Progenitor cell of endocrine pancreas (in vitro differentiated cells): Measurements from ENCODE around the gene SLC6A14. TPM values are rescaled to one million over a fixed set of nuclear protein-coding genes. Genes with fewer than 3 reads are reported as not detected.

Source experiments
- DNase-seq: peaks from one replicate; pipeline ENCODE4 v3.0.0; 2021; ENCODE audit warnings: low spot score; ENCODE audit not compliant: unreplicated experiment
- H3K27ac Mint-ChIP-seq: 2 replicates; pipeline ENCODE4 v1.8.0; 2021; ENCODE audit warnings: mild to moderate bottlenecking, moderate library complexity, mixed read lengths
- H3K27me3 Mint-ChIP-seq: 2 replicates; pipeline ENCODE4 v1.8.0; 2021; ENCODE audit warnings: mixed read lengths
- H3K36me3 Mint-ChIP-seq: 2 replicates; pipeline ENCODE4 v1.8.0; 2022; ENCODE audit warnings: mixed read lengths; ENCODE audit not compliant: insufficient read depth
- H3K4me1 Mint-ChIP-seq: 2 replicates; pipeline ENCODE4 v1.8.0; 2021; ENCODE audit warnings: low read depth, mixed read lengths
- H3K4me3 Mint-ChIP-seq: 2 replicates; pipeline ENCODE4 v1.8.0; 2021; ENCODE audit warnings: low read depth, mild to moderate bottlenecking, moderate library complexity, mixed read lengths
- H3K9me3 Mint-ChIP-seq: 2 replicates; pipeline ENCODE4 v1.8.0; 2021; ENCODE audit warnings: low read depth, mixed read lengths
- total RNA-seq: library from RNA; stranded (reverse); gene quantifications from 2 replicates; pipeline ENCODE4 v1.2.1, GENCODE V29; 2021
- TF ChIP-seq, protein P1 (sequence below): fragments of 200-600 bp; sonication (generic); IDR thresholded peaks from one replicate; pipeline ENCODE4 v1.5.0; 2021; ENCODE audit warnings: antibody characterized with exemption, mild to moderate bottlenecking; ENCODE audit not compliant: unreplicated experiment

SLC6A14 gene
- total RNA-seq, 1 donor from 2014 or later: 0.24 TPM

GRCh38 chrX:116462822-116463221 lies 26.4 kb downstream of the SLC6A14 start, which contains the start of gene CT83:
TSS of gene CT83 (minus strand) at chrX:116462976. CDS start at chrX:116462856, 120 bp downstream.
- no peak for DNase-seq
- no peaks in the 10 kb centered on the region for H3K4me1 Mint-ChIP-seq
- H3K27ac Mint-ChIP-seq: no peak within 1 kb of the TSS
- H3K9me3 Mint-ChIP-seq: peaks cover 8% of the 10 kb centered on the region
- H3K36me3 Mint-ChIP-seq: no peaks in the 10 kb centered on the region
- no peak within 1 kb of the TSS for H3K4me3 Mint-ChIP-seq
- H3K27me3 Mint-ChIP-seq: no peaks in the 10 kb centered on the region
- TF ChIP-seq, protein P1, sequence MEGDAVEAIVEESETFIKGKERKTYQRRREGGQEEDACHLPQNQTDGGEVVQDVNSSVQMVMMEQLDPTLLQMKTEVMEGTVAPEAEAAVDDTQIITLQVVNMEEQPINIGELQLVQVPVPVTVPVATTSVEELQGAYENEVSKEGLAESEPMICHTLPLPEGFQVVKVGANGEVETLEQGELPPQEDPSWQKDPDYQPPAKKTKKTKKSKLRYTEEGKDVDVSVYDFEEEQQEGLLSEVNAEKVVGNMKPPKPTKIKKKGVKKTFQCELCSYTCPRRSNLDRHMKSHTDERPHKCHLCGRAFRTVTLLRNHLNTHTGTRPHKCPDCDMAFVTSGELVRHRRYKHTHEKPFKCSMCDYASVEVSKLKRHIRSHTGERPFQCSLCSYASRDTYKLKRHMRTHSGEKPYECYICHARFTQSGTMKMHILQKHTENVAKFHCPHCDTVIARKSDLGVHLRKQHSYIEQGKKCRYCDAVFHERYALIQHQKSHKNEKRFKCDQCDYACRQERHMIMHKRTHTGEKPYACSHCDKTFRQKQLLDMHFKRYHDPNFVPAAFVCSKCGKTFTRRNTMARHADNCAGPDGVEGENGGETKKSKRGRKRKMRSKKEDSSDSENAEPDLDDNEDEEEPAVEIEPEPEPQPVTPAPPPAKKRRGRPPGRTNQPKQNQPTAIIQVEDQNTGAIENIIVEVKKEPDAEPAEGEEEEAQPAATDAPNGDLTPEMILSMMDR: no peak

- H3K9me3 Mint-ChIP-seq: peaks cover 3% of the 10 kb centered on the region
- no peaks in the 10 kb centered on the region for H3K27me3 Mint-ChIP-seq
Observed at GRCh38 chrX:116480059-116480458, 43.7 kb downstream of the SLC6A14 start.

DNA sequence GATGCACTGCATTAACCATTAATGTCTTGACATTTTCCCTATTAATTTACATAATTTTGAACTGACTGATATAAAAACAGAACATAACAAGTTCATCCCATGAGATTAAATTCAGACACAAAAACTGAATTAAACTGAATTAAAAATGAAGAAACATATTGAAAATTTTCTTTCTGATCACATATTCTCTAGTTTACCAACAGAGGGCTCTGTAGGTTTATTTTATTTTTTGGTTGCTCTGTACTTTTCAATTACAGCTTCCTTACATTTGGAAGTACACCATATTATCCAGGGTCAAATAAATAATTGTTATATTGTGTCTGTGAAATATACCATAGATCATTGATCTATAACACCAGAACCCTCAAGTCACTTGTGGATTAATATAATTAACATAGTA lies 53.7 kb downstream of the SLC6A14 start:
- no peak for DNase-seq
- Mint-ChIP-seq H3K27me3 (no peaks in the 10 kb centered on the region), H3K9me3 (no peaks in the 10 kb centered on the region), H3K4me3 (no peak overlapping the region), H3K27ac (no peak overlapping the region), H3K36me3 (no peaks in the 10 kb centered on the region), H3K4me1 (no peaks in the 10 kb centered on the region)
- TF ChIP-seq, protein P1: peak; percentile 73

More at GRCh38 chrX:116480059-116480458, 43.7 kb downstream of the SLC6A14 start:
- TF ChIP-seq, protein P1: no peak
- Mint-ChIP-seq H3K36me3 (no peaks in the 10 kb centered on the region), H3K4me3 (no peak overlapping the region), H3K27ac (no peak overlapping the region), H3K4me1 (no peaks in the 10 kb centered on the region)
- no peak for DNase-seq

DNA sequence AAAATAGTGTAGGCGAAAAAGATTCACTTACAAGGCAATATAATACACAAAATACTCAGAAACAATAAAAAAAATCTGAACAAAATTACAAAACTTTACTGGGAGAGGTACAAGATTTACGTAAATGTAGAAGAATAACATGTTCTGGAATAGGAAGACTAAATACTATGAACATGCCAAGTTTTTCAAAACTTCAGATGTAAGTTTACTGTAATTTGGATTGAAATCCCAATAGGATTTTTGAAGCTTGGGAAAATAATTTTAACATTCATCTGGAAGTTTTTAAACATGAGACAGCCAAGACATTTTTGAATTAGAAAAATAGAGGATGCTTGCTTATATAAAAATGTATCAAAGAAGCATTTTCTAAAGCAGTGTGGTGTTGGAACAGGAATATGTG lies 56.9 kb downstream of the SLC6A14 start:
- TF ChIP-seq, protein P1: no peak
- Mint-ChIP-seq H3K4me1 (no peaks in the 10 kb centered on the region), H3K27ac (no peak overlapping the region), H3K9me3 (no peaks in the 10 kb centered on the region), H3K36me3 (no peaks in the 10 kb centered on the region), H3K27me3 (no peaks in the 10 kb centered on the region), H3K4me3 (no peak overlapping the region)
- DNase-seq: no peak

- H3K27ac Mint-ChIP-seq: no peak overlapping the region
- H3K27me3 Mint-ChIP-seq: no peaks in the 10 kb centered on the region
- no peaks in the 10 kb centered on the region for H3K4me1 Mint-ChIP-seq
- H3K36me3 Mint-ChIP-seq: no peaks in the 10 kb centered on the region
- DNase-seq: no peak
- TF ChIP-seq, protein P1: no peak
- H3K4me3 Mint-ChIP-seq: no peak overlapping the region
- no peaks in the 10 kb centered on the region for H3K9me3 Mint-ChIP-seq
Observed at GRCh38 chrX:116499780-116500179, 63.4 kb downstream of the SLC6A14 start.

Other genes starting within 250 kb of the SLC6A14 start
- gene CT83, start 26.4 kb downstream of the SLC6A14 start, total RNA-seq: not detected in 2 replicates